HCT116 (cell line): ENCODE results near the gene FBXO47. TPM values are rescaled to one million over a fixed set of nuclear protein-coding genes. Genes with fewer than 3 reads are reported as not detected.

Experiments used
- ATAC-seq: fragments of 200-7000 bp; cut with Tn5 transposase; 2 replicates; pipeline ENCODE4 v1.9.1; 2020; ENCODE audit warnings: mild to moderate bottlenecking, moderate library complexity
- BruUV-seq: library from RNA; stranded (reverse); fragments of 400-500 nt; replicated peaks from 2 replicates; lab custom pipeline; 2021; lab: Mats Ljungman, UMichigan
- CTCF ChIA-PET: fragments of 300-600 bp; sonication (Branson Sonifier 250); formaldehyde crosslinking; loops from one replicate; lab custom pipeline; 2021; ENCODE audit warnings: antibody characterized with exemption; lab: Charles Lee
- POLR2A ChIA-PET: fragments of 300-600, 350-600 bp; sonication (Branson Sonifier 250); formaldehyde crosslinking; loops from one replicate; lab custom pipeline; 2021; ENCODE audit warnings: antibody characterized with exemption; lab: Charles Lee
- RAD21 ChIA-PET, 2 experiments: fragments of 300-600 bp; sonication (Branson Sonifier 250); formaldehyde crosslinking; loops; one replicate each; lab custom pipeline; 2023; ENCODE audit warnings: low total read pairs in 2 of 2; ENCODE audit not compliant: uncharacterized antibody in 2 of 2, unreplicated experiment in 2 of 2, low non-redundant PET in 1 of 2; lab: Charles Lee
- DNase-seq: peaks from one replicate; pipeline ENCODE4 v3.0.0-alpha.2; 2010; ENCODE audit warnings: low read depth, low spot score
- H2AFZ ChIP-seq: fragments of 200-600 bp; shearing (Covaris generic), sonication (generic); 2 replicates; pipeline ENCODE4 v1.6.1; 2017; ENCODE audit warnings: low read depth, mixed run types, mixed read lengths, antibody characterized with exemption, low read length; ENCODE audit not compliant: poor library complexity, severe bottlenecking
- H3K27ac ChIP-seq: 2 replicates; pipeline ENCODE4 v1.5.1; 2012; ENCODE audit warnings: low read depth, low read length
- H3K27me3 ChIP-seq: fragments of 200-600 bp; sonication (generic); 2 replicates; pipeline ENCODE4 v1.6.1; 2016; ENCODE audit warnings: mixed run types, low read length, mixed read lengths; ENCODE audit not compliant: insufficient read depth
- H3K36me3 ChIP-seq, 2 experiments: fragments of 200-500 bp in 1 of 2; fragments of 200-600 bp in 1 of 2; sonication (Bioruptor generic) in 1 of 2; sonication (generic) in 1 of 2; 2 replicates each; pipeline versions ENCODE4 v1.5.1 to v1.6.1; 2014 to 2016; ENCODE audit warnings: low read length in 2 of 2, inconsistent platforms in 1 of 2, mixed read lengths in 1 of 2, mixed run types in 1 of 2; ENCODE audit not compliant: insufficient read depth in 2 of 2, control insufficient read depth in 1 of 2
- H3K4me1 ChIP-seq, 2 experiments: fragments of 200-600 bp in 1 of 2; sonication (generic) in 1 of 2; 2 replicates each; pipeline versions ENCODE4 v1.5.1 to v1.6.1; 2012 to 2017; ENCODE audit warnings: low read length in 2 of 2, inconsistent platforms in 1 of 2, mild to moderate bottlenecking in 1 of 2, mixed read lengths in 1 of 2, mixed run types in 1 of 2, moderate library complexity in 1 of 2; ENCODE audit not compliant: insufficient read depth in 2 of 2, control insufficient read depth in 1 of 2
- H3K4me2 ChIP-seq: fragments of 200-600 bp; sonication (generic); 2 replicates; pipeline ENCODE4 v1.6.1; 2017; ENCODE audit warnings: mixed run types, low read length, mixed read lengths
- H3K4me3 ChIP-seq, 2 experiments: fragments of 200-600 bp in 1 of 2; sonication (generic) in 1 of 2; replicated peaks in 1 of 2; 2 replicates each; pipeline ENCODE4 v1.5.1; 2011 to 2016; ENCODE audit warnings: low read length in 2 of 2, control low read depth in 1 of 2, low read depth in 1 of 2, mild to moderate bottlenecking in 1 of 2, mixed read lengths in 1 of 2, mixed run types in 1 of 2
- H3K79me2 ChIP-seq: fragments of 200-600 bp; sonication (generic); 2 replicates; pipeline ENCODE4 v1.6.1; 2017; ENCODE audit warnings: mild to moderate bottlenecking, mixed run types, low read length, moderate library complexity, mixed read lengths; ENCODE audit not compliant: insufficient read depth
- H3K9ac ChIP-seq: fragments of 200-600 bp; sonication (generic); 2 replicates; pipeline ENCODE4 v1.6.1; 2016; ENCODE audit warnings: low read length, mixed read lengths
- H3K9me2 ChIP-seq: fragments of 200-600 bp; sonication (generic), shearing (Covaris generic); 2 replicates; pipeline ENCODE4 v1.6.1; 2017; ENCODE audit warnings: mixed run types, mild to moderate bottlenecking, moderate library complexity; ENCODE audit not compliant: insufficient read depth
- H3K9me3 ChIP-seq, 2 experiments: fragments of 200-500 bp in 1 of 2; fragments of 200-600 bp in 1 of 2; sonication (Bioruptor generic) in 1 of 2; sonication (generic) in 1 of 2; 2 replicates each; pipeline ENCODE4 v1.6.1; 2014 to 2017; ENCODE audit warnings: low read length in 2 of 2, mixed read lengths in 2 of 2, inconsistent platforms in 1 of 2, low read depth in 1 of 2, mild to moderate bottlenecking in 1 of 2, mixed run types in 1 of 2, moderate library complexity in 1 of 2; ENCODE audit not compliant: control insufficient read depth in 1 of 2, insufficient read depth in 1 of 2
- H4K20me1 ChIP-seq: fragments of 200-600 bp; sonication (generic), shearing (Covaris generic); 2 replicates; pipeline ENCODE4 v1.6.1; 2017; ENCODE audit warnings: mixed run types, mild to moderate bottlenecking, moderate library complexity; ENCODE audit not compliant: insufficient read depth
- CEBPB ChIP-seq: IDR thresholded peaks from 2 replicates; pipeline ENCODE4 v1.6.1; 2012; ENCODE audit warnings: low read depth
- EGR1 ChIP-seq: IDR thresholded peaks from 2 replicates; pipeline ENCODE4 v1.6.1; 2012; ENCODE audit warnings: low read depth
- POLR2A ChIP-seq: IDR thresholded peaks from 2 replicates; pipeline ENCODE4 v1.7.0; 2011; ENCODE audit warnings: borderline replicate concordance; ENCODE audit not compliant: insufficient read depth, insufficient read length; ENCODE audit errors: extremely low read depth
- SIN3A ChIP-seq: IDR thresholded peaks from 2 replicates; pipeline ENCODE4 v1.6.1; 2012; ENCODE audit warnings: low read depth
- TCF7L2 ChIP-seq: IDR thresholded peaks from 2 replicates; pipeline ENCODE4 v1.7.0; 2011; ENCODE audit warnings: borderline replicate concordance, inconsistent platforms; ENCODE audit not compliant: insufficient read depth, insufficient read length; ENCODE audit errors: extremely low read depth
- ZNF274 ChIP-seq: fragments of 200-500 bp; sonication (Bioruptor generic); IDR thresholded peaks from 2 replicates; pipeline ENCODE4 v1.6.1; 2014; ENCODE audit warnings: mild to moderate bottlenecking, low read depth, low read length, inconsistent platforms
- intact Hi-C: fragments of 100-400 bp; cut with micrococcal nuclease; formaldehyde crosslinking; loops from 2 replicates; pipeline ENCODE4 v1.10.0; 2022
- total RNA-seq: library from RNA; stranded (reverse); gene quantifications from one replicate; pipeline ENCODE4 v1.2.1, GENCODE V29; 2021; ENCODE audit not compliant: unreplicated experiment
- TF ChIP-seq, protein P1 (sequence below): IDR thresholded peaks from 2 replicates; pipeline ENCODE4 v1.6.1; 2012
- TF ChIP-seq, protein P2 (sequence below): IDR thresholded peaks from 2 replicates; pipeline ENCODE4 v1.6.1; 2011; ENCODE audit warnings: mild to moderate bottlenecking, low read length, moderate library complexity; ENCODE audit not compliant: insufficient replicate concordance; ENCODE audit errors: extremely low read depth
- TF ChIP-seq, protein P3 (sequence below), 3 experiments: fragments of 200-600 bp in 1 of 3; sonication (generic) in 1 of 3; IDR thresholded peaks in 2 of 3; conservative IDR thresholded peaks in 1 of 3; 2 replicates each; pipeline ENCODE4 v1.5.1; 2012 to 2017; ENCODE audit warnings: low read depth in 2 of 3, low read length in 2 of 3, antibody characterized with exemption in 1 of 3, borderline replicate concordance in 1 of 3, control low read depth in 1 of 3, mild to moderate bottlenecking in 1 of 3, mixed read lengths in 1 of 3, mixed run types in 1 of 3, moderate library complexity in 1 of 3; ENCODE audit not compliant: insufficient read depth in 1 of 3

The FBXO47 gene
- total RNA-seq, 1 experiment from 2014 or later: not detected

DNA sequence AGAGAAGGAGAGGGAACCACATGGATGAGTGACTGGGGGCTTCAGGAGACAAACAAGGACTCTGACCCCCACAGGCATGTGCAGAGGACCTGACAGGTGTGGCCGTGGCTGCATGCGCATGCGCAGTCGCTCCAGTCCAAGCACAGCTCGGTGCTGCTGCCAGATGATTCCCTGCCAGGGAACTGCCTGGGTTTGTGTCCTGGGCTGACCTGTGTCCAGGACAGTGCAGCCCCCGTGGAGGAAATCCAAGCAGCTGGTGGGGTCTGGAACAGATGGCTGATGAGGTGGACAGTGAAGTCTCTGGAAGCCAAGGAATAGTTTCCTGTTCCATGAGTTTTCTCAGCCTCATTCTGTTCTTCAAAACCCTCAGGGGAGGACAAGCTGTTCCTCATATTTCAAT is 70.0 kb downstream of the FBXO47 start:
- H3K36me3 ChIP-seq: peaks cover 26 to 31% of the 10 kb centered on the region in 2 experiments
- H3K4me1 ChIP-seq: no peaks in the 10 kb centered on the region
- H3K9me2 ChIP-seq: no peaks in the 10 kb centered on the region
- H3K4me2 ChIP-seq: no peak overlapping the region
- no peak for TF ChIP-seq CEBPB
- TF ChIP-seq, protein P1, sequence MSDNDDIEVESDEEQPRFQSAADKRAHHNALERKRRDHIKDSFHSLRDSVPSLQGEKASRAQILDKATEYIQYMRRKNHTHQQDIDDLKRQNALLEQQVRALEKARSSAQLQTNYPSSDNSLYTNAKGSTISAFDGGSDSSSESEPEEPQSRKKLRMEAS: no peak
- TF ChIP-seq, protein P2, sequence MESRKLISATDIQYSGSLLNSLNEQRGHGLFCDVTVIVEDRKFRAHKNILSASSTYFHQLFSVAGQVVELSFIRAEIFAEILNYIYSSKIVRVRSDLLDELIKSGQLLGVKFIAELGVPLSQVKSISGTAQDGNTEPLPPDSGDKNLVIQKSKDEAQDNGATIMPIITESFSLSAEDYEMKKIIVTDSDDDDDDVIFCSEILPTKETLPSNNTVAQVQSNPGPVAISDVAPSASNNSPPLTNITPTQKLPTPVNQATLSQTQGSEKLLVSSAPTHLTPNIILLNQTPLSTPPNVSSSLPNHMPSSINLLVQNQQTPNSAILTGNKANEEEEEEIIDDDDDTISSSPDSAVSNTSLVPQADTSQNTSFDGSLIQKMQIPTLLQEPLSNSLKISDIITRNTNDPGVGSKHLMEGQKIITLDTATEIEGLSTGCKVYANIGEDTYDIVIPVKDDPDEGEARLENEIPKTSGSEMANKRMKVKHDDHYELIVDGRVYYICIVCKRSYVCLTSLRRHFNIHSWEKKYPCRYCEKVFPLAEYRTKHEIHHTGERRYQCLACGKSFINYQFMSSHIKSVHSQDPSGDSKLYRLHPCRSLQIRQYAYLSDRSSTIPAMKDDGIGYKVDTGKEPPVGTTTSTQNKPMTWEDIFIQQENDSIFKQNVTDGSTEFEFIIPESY: no peak
- TF ChIP-seq ZNF274: no peak
- TF ChIP-seq EGR1: no peak
- TF ChIP-seq POLR2A: no peak
- no peak for TF ChIP-seq TCF7L2
- TF ChIP-seq, protein P3, sequence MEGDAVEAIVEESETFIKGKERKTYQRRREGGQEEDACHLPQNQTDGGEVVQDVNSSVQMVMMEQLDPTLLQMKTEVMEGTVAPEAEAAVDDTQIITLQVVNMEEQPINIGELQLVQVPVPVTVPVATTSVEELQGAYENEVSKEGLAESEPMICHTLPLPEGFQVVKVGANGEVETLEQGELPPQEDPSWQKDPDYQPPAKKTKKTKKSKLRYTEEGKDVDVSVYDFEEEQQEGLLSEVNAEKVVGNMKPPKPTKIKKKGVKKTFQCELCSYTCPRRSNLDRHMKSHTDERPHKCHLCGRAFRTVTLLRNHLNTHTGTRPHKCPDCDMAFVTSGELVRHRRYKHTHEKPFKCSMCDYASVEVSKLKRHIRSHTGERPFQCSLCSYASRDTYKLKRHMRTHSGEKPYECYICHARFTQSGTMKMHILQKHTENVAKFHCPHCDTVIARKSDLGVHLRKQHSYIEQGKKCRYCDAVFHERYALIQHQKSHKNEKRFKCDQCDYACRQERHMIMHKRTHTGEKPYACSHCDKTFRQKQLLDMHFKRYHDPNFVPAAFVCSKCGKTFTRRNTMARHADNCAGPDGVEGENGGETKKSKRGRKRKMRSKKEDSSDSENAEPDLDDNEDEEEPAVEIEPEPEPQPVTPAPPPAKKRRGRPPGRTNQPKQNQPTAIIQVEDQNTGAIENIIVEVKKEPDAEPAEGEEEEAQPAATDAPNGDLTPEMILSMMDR (IDR thresholded peaks at IDR 0.05 in 2 of 3, conservative IDR thresholded peaks at IDR 0.05 in 1 of 3; ENCODE audit: borderline replicate concordance in 1 of 3, insufficient read depth in 1 of 3, low read depth in 2 of 3, low read length in 2 of 3): no peak
- TF ChIP-seq SIN3A: no peak
- intact Hi-C loops: no loop called here
- no peak for DNase-seq
- RAD21 ChIA-PET: no interaction called here
- H3K27me3 ChIP-seq: no peaks in the 10 kb centered on the region
- H4K20me1 ChIP-seq: no peaks in the 10 kb centered on the region
- H3K4me3 ChIP-seq: no peak overlapping the region
- ATAC-seq: no peak
- peaks cover 3% of the 10 kb centered on the region; the same call in 1 of the 2 replicates for H3K79me2 ChIP-seq
- CTCF ChIA-PET: no interaction called here
- no peak overlapping the region for H2AFZ ChIP-seq
- no peaks in the 10 kb centered on the region for H3K9me3 ChIP-seq
- POLR2A ChIA-PET: no interaction called here
- BruUV-seq: no TSS peak
- H3K9ac ChIP-seq: no peak overlapping the region
- H3K27ac ChIP-seq: no peak overlapping the region
